Measurements from ENCODE around the gene PSMD3.

PSMD3 gene

GRCh38 chr17:39979016-39979670 is 1.5 kb upstream of the PSMD3 start:
- Histone ChIP-seq H4K12ac (ENCODE audit: low read depth, low read length) (no peak overlapping the region), H3K18ac (ENCODE audit: low read length) (no peak overlapping the region), H3K4me1 (ENCODE audit: control insufficient read depth in 1 of 2, insufficient read depth in 2 of 2, low read length in 2 of 2) (peaks cover 2 to 4% of the 10 kb centered on the region in 2 experiments), H3K79me2 (ENCODE audit: control insufficient read depth, insufficient read depth, low read length, poor library complexity) (peaks cover 9% of the 10 kb centered on the region), H3K79me1 (ENCODE audit: low read length) (peaks cover 9% of the 10 kb centered on the region), H3K36me3 (ENCODE audit: control insufficient read depth in 1 of 2, insufficient read depth in 2 of 2, low read length in 2 of 2) (peaks cover 3% of the 10 kb centered on the region in 2 experiments), H2BK120ac (ENCODE audit: insufficient read depth, low read length, poor library complexity) (no peak overlapping the region), H2BK12ac (ENCODE audit: low read length) (no peak overlapping the region), H3K9ac (ENCODE audit: low read length) (no peak overlapping the region), H3K23ac (ENCODE audit: low read length) (no peak overlapping the region), H3K14ac (ENCODE audit: low read length) (no peak overlapping the region), H4K91ac (ENCODE audit: low read depth, low read length) (no peak overlapping the region), H3K4me3 (ENCODE audit: low read depth, low read length) (no peak overlapping the region), H2AK5ac (ENCODE audit: low read length) (no peak overlapping the region), H2AFZ (ENCODE audit: insufficient read depth, low read length, poor library complexity) (no peak overlapping the region), H3K27ac (ENCODE audit: low read depth, low read length) (no peak overlapping the region), H2BK5ac (ENCODE audit: low read depth, low read length, poor library complexity) (no peak overlapping the region), H3K4me2 (ENCODE audit: low read length) (no peak overlapping the region), H3K4ac (ENCODE audit: low read depth, low read length) (no peak overlapping the region), H4K8ac (ENCODE audit: low read depth, low read length) (no peak overlapping the region), H3K27me3 (ENCODE audit: insufficient read depth, low read length) (no peaks in the 10 kb centered on the region), H3K9me3 (ENCODE audit: insufficient read depth, low read depth, low read length) (peaks cover 3% of the 10 kb centered on the region)
- peak; percentile 87 to 89 for DNase-seq
- no CpG with 5 or more reads among the region's 5 CpGs for WGBS (ENCODE audit: extremely low coverage, insufficient coverage, insufficient read length)

GRCh38 chr17:39979893-39980350 is 685 bp upstream of the PSMD3 start:
- Histone ChIP-seq H3K4ac (ENCODE audit: low read depth, low read length) (no peak overlapping the region), H2BK120ac (ENCODE audit: insufficient read depth, low read length, poor library complexity) (peak overlapping the region; percentile 16), H2BK12ac (ENCODE audit: low read length) (no peak overlapping the region), H2BK5ac (ENCODE audit: low read depth, low read length, poor library complexity) (no peak overlapping the region), H3K4me2 (ENCODE audit: low read length) (peak overlapping the region; percentile 99), H3K4me1 (ENCODE audit: control insufficient read depth in 1 of 2, insufficient read depth in 2 of 2, low read length in 2 of 2) (peaks cover 2 to 4% of the 10 kb centered on the region in 2 experiments), H2AK5ac (ENCODE audit: low read length) (no peak overlapping the region), H4K91ac (ENCODE audit: low read depth, low read length) (peak overlapping the region; percentile 5), H3K36me3 (ENCODE audit: control insufficient read depth in 1 of 2, insufficient read depth in 2 of 2, low read length in 2 of 2) (peaks cover 10 to 11% of the 10 kb centered on the region in 2 experiments), H3K4me3 (ENCODE audit: low read depth, low read length) (peak overlapping the region; percentile 65), H2AFZ (ENCODE audit: insufficient read depth, low read length, poor library complexity) (peak overlapping the region; percentile 55), H3K27me3 (ENCODE audit: insufficient read depth, low read length) (no peaks in the 10 kb centered on the region), H3K18ac (ENCODE audit: low read length) (peak overlapping the region; percentile 34), H3K14ac (ENCODE audit: low read length) (peak overlapping the region; percentile 13), H3K9me3 (ENCODE audit: insufficient read depth, low read depth, low read length) (peaks cover 3% of the 10 kb centered on the region), H3K79me2 (ENCODE audit: control insufficient read depth, insufficient read depth, low read length, poor library complexity) (peaks cover 9% of the 10 kb centered on the region), H3K27ac (ENCODE audit: low read depth, low read length) (peak overlapping the region; percentile 37), H4K8ac (ENCODE audit: low read depth, low read length) (peak overlapping the region; percentile 70), H3K9ac (ENCODE audit: low read length) (peak overlapping the region; percentile 77), H3K79me1 (ENCODE audit: low read length) (peaks cover 9% of the 10 kb centered on the region), H4K12ac (ENCODE audit: low read depth, low read length) (peak overlapping the region; percentile 21), H3K23ac (ENCODE audit: low read length) (no peak overlapping the region)
- DNase-seq, result no peak
- no CpG with 5 or more reads among the region's 10 CpGs for WGBS (ENCODE audit: extremely low coverage, insufficient coverage, insufficient read length)

DNA sequence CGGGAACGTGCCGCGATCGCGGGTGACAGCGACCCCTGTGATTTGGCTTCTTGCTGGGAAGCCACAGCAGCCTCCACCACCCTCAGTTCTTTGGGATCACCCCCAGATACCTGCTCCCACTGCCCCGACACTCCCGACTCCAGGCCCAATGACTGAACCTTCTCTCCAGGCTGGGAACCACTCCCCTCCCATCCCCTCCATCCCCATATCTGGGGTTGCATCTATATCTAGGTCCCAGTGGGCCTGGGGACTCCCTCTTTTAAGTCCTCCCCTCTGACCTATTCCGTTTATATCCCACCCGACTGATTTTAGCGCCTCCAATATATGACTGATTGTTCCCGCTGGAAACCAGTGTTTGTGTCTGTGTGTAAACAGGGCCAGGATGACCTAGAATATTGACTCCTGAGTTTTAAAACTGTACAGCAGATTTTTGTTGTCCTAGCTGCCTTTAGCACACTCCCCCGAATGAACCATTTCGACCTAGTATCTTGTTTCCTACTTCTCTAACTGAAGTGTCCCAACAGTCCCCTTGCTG is 667 bp downstream of the PSMD3 start:
- no peak for DNase-seq
- H3K9ac ChIP-seq (ENCODE audit: low read length), result peak overlapping the region; percentile 97
- no peak overlapping the region for H3K23ac ChIP-seq (ENCODE audit: low read length)
- peaks cover 9% of the 10 kb centered on the region for H3K79me1 ChIP-seq (ENCODE audit: low read length)
- peaks cover 2 to 4% of the 10 kb centered on the region in 2 experiments for H3K4me1 ChIP-seq (ENCODE audit: control insufficient read depth in 1 of 2, insufficient read depth in 2 of 2, low read length in 2 of 2)
- WGBS (ENCODE audit: extremely low coverage, insufficient coverage, insufficient read length), result no CpG with 5 or more reads among the region's 15 CpGs
- peak overlapping the region; percentile 99 for H3K14ac ChIP-seq (ENCODE audit: low read length)
- peak overlapping the region; percentile 99 for H3K4me3 ChIP-seq (ENCODE audit: low read depth, low read length)
- peak overlapping the region; percentile 88 for H2BK5ac ChIP-seq (ENCODE audit: low read depth, low read length, poor library complexity)
- H3K4ac ChIP-seq (ENCODE audit: low read depth, low read length), result peak overlapping the region; percentile 96
- H2BK120ac ChIP-seq (ENCODE audit: insufficient read depth, low read length, poor library complexity), result peak overlapping the region; percentile 88
- H2AFZ ChIP-seq (ENCODE audit: insufficient read depth, low read length, poor library complexity), result no peak overlapping the region
- peak overlapping the region; percentile 82 for H3K27ac ChIP-seq (ENCODE audit: low read depth, low read length)
- H4K12ac ChIP-seq (ENCODE audit: low read depth, low read length), result peak overlapping the region; percentile 91
- H4K8ac ChIP-seq (ENCODE audit: low read depth, low read length), result peak overlapping the region; percentile 77
- H3K27me3 ChIP-seq (ENCODE audit: insufficient read depth, low read length), result no peaks in the 10 kb centered on the region
- peak overlapping the region; percentile 78 for H2AK5ac ChIP-seq (ENCODE audit: low read length)
- peak overlapping the region; percentile 5 for H2BK12ac ChIP-seq (ENCODE audit: low read length)
- H3K18ac ChIP-seq (ENCODE audit: low read length), result peak overlapping the region; percentile 73
- H3K36me3 ChIP-seq (ENCODE audit: control insufficient read depth in 1 of 2, insufficient read depth in 2 of 2, low read length in 2 of 2), result peaks cover 21 to 23% of the 10 kb centered on the region in 2 experiments
- H3K9me3 ChIP-seq (ENCODE audit: insufficient read depth, low read depth, low read length), result peaks cover 3% of the 10 kb centered on the region
- H4K91ac ChIP-seq (ENCODE audit: low read depth, low read length), result peak overlapping the region; percentile 95
- H3K4me2 ChIP-seq (ENCODE audit: low read length), result peak overlapping the region; percentile 93
- H3K79me2 ChIP-seq (ENCODE audit: control insufficient read depth, insufficient read depth, low read length, poor library complexity), result peaks cover 9% of the 10 kb centered on the region

GRCh38 chr17:39981766-39982375 is 1.3 kb downstream of the PSMD3 start:
- no peak for DNase-seq
- no peak overlapping the region for H2BK12ac ChIP-seq (ENCODE audit: low read length)
- no peak overlapping the region for H3K23ac ChIP-seq (ENCODE audit: low read length)
- H3K79me1 ChIP-seq (ENCODE audit: low read length), result peaks cover 9% of the 10 kb centered on the region
- peak overlapping the region; percentile 6 for H3K9ac ChIP-seq (ENCODE audit: low read length)
- peaks cover 2 to 4% of the 10 kb centered on the region in 2 experiments for H3K4me1 ChIP-seq (ENCODE audit: control insufficient read depth in 1 of 2, insufficient read depth in 2 of 2, low read length in 2 of 2)
- peaks cover 3% of the 10 kb centered on the region for H3K9me3 ChIP-seq (ENCODE audit: insufficient read depth, low read depth, low read length)
- H4K8ac ChIP-seq (ENCODE audit: low read depth, low read length), result no peak overlapping the region
- no peak overlapping the region for H2BK5ac ChIP-seq (ENCODE audit: low read depth, low read length, poor library complexity)
- no peaks in the 10 kb centered on the region for H3K27me3 ChIP-seq (ENCODE audit: insufficient read depth, low read length)
- no CpG with 5 or more reads among the region's 7 CpGs for WGBS (ENCODE audit: extremely low coverage, insufficient coverage, insufficient read length)
- H3K4me2 ChIP-seq (ENCODE audit: low read length), result peak overlapping the region; percentile 93
- H4K12ac ChIP-seq (ENCODE audit: low read depth, low read length), result no peak overlapping the region
- no peak overlapping the region for H4K91ac ChIP-seq (ENCODE audit: low read depth, low read length)
- H2AK5ac ChIP-seq (ENCODE audit: low read length), result no peak overlapping the region
- peaks cover 27 to 29% of the 10 kb centered on the region in 2 experiments for H3K36me3 ChIP-seq (ENCODE audit: control insufficient read depth in 1 of 2, insufficient read depth in 2 of 2, low read length in 2 of 2)
- no peak overlapping the region for H3K14ac ChIP-seq (ENCODE audit: low read length)
- peaks cover 9% of the 10 kb centered on the region for H3K79me2 ChIP-seq (ENCODE audit: control insufficient read depth, insufficient read depth, low read length, poor library complexity)
- H2AFZ ChIP-seq (ENCODE audit: insufficient read depth, low read length, poor library complexity), result no peak overlapping the region
- no peak overlapping the region for H2BK120ac ChIP-seq (ENCODE audit: insufficient read depth, low read length, poor library complexity)
- peak overlapping the region; percentile 96 for H3K4ac ChIP-seq (ENCODE audit: low read depth, low read length)
- H3K4me3 ChIP-seq (ENCODE audit: low read depth, low read length), result no peak overlapping the region
- H3K27ac ChIP-seq (ENCODE audit: low read depth, low read length), result no peak overlapping the region
- H3K18ac ChIP-seq (ENCODE audit: low read length), result no peak overlapping the region

Data from trophoblast cell (in vitro differentiated cells and primary cell).